Transverse colon (tissue), 4 donors: ENCODE measurements around the gene ZNF76.

Experiments used
- EP300 ChIP-seq: sonication (generic); formaldehyde crosslinking; IDR thresholded peaks from one replicate; pipeline ENCODE4 v1.6.1; 2017; ENCODE audit warnings: antibody characterized with exemption, low read depth
- POLR2AphosphoS5 ChIP-seq, 3 donors: sonication (generic); formaldehyde crosslinking; IDR thresholded peaks; one replicate each; pipeline ENCODE4 v1.6.1; 2016; ENCODE audit warnings: antibody characterized with exemption in 3 of 3
- TF ChIP-seq, protein P1 (sequence below), 5 experiments: fragments of 200-600 bp in 3 of 5; fragments of 450-650 bp in 2 of 5; sonication (generic) in 3 of 5; IDR thresholded peaks; 1 replicate in 2 of 5; 2 replicates in 3 of 5; pipeline ENCODE4 v1.5.1; 2016 to 2017; ENCODE audit warnings: antibody characterized with exemption in 5 of 5, inconsistent platforms in 3 of 5, mild to moderate bottlenecking in 2 of 5, moderate library complexity in 1 of 5

DNA sequence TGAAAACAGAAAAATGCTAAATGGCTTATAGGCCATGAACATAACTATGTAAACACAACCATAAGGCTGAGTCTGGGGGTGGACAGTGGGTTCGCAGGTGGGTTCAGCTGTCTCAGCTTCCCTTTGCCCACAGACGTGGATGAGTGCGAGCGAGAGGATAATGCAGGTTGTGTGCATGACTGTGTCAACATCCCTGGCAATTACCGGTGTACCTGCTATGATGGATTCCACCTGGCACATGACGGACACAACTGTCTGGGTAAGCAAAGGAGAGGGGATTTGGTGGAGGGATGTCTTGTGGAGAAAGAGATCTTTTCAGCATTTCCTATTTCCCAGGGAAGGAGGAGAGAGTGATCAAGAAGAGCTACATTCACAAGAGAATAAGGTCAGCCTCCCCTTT is 31.1 kb upstream of the ZNF76 start:
- TF ChIP-seq EP300 = no peak
- no peak for TF ChIP-seq POLR2AphosphoS5 (IDR thresholded peaks at IDR 0.05)
- TF ChIP-seq, protein P1, sequence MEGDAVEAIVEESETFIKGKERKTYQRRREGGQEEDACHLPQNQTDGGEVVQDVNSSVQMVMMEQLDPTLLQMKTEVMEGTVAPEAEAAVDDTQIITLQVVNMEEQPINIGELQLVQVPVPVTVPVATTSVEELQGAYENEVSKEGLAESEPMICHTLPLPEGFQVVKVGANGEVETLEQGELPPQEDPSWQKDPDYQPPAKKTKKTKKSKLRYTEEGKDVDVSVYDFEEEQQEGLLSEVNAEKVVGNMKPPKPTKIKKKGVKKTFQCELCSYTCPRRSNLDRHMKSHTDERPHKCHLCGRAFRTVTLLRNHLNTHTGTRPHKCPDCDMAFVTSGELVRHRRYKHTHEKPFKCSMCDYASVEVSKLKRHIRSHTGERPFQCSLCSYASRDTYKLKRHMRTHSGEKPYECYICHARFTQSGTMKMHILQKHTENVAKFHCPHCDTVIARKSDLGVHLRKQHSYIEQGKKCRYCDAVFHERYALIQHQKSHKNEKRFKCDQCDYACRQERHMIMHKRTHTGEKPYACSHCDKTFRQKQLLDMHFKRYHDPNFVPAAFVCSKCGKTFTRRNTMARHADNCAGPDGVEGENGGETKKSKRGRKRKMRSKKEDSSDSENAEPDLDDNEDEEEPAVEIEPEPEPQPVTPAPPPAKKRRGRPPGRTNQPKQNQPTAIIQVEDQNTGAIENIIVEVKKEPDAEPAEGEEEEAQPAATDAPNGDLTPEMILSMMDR (IDR thresholded peaks at IDR 0.05) = no peak
